Measurements from ENCODE around the gene DOCK9. TPM values are rescaled to one million over a fixed set of nuclear protein-coding genes. Genes with fewer than 3 reads are reported as not detected.

Gene DOCK9
- total RNA-seq, 1 experiment from 2014 or later, result 6.7 TPM

DNA sequence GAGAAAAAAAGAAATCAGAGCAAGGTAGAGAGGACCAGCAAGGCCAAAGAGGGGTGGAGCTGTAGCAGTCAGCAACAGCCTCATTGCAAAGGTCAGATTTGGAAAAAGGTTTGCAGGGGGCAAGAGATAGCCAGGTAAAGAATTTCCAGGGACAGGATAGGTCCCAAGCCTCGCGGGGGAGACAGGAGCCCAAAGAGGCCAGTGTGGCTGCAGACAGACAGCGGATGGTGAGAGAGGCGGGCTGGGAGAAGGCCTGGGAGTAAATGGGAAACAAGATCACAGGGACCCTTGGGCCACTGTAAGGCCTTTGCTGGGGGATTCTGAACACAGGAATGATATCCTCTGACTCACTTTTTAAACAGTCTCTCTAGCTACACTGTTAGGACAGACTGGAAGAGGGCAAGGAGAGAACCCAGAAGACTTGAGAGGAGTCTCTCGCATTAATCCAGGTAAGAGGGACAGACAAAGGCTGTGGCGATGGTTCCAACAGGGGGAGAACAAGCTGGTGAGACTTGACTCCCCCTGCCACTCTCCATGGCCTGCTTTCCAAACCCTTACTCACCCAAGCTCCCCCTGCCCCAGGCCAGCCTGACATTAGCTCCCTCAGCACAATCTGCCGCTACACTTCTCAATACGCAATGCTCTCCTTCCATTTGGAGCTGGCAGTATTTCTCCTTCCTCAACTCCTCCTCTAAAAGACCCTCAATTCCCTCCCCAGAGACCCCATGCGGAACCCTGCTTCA lies 31.8 kb downstream of the DOCK9 start:
- Histone ChIP-seq H4K20me1 (ENCODE audit: insufficient read depth, low read depth, low read length) (peaks cover 4% of the 10 kb centered on the region; the same call in 1 of the 2 replicates), H3K9me2 (replicated peaks; ENCODE audit: insufficient read depth, low read length) (no peaks in the 10 kb centered on the region), H3K27me3 (ENCODE audit: low read length) (no peaks in the 10 kb centered on the region), H3K4me3 (ENCODE audit: low read length) (no peak overlapping the region), H3K4me1 (ENCODE audit: low read length) (no peaks in the 10 kb centered on the region), H3K27ac (ENCODE audit: low read length) (no peak overlapping the region), H3K9me3 (ENCODE audit: low read length) (no peaks in the 10 kb centered on the region), H3K9ac (ENCODE audit: low read length) (no peak overlapping the region), H3K79me2 (ENCODE audit: low read length) (no peaks in the 10 kb centered on the region), H3K36me3 (ENCODE audit: insufficient read depth, low read length) (no peaks in the 10 kb centered on the region), H2AFZ (ENCODE audit: low read length) (no peak overlapping the region), H3K4me2 (ENCODE audit: low read depth, low read length, poor library complexity, severe bottlenecking) (no peak overlapping the region)
- no peak for DNase-seq

GRCh38 chr13:98944336-98944735 lies 33.5 kb downstream of the DOCK9 start:
- no peaks in the 10 kb centered on the region for H3K4me1 ChIP-seq (ENCODE audit: low read length)
- H3K79me2 ChIP-seq (ENCODE audit: low read length), result no peaks in the 10 kb centered on the region
- no peak for DNase-seq
- H3K9me3 ChIP-seq (ENCODE audit: low read length), result no peaks in the 10 kb centered on the region
- no peaks in the 10 kb centered on the region for H3K9me2 ChIP-seq (replicated peaks; ENCODE audit: insufficient read depth, low read length)
- H3K9ac ChIP-seq (ENCODE audit: low read length), result no peak overlapping the region
- no peak overlapping the region for H3K27ac ChIP-seq (ENCODE audit: low read length)
- H3K27me3 ChIP-seq (ENCODE audit: low read length), result no peaks in the 10 kb centered on the region
- no peak overlapping the region for H3K4me3 ChIP-seq (ENCODE audit: low read length)
- peaks cover 4% of the 10 kb centered on the region; the same call in 1 of the 2 replicates for H4K20me1 ChIP-seq (ENCODE audit: insufficient read depth, low read depth, low read length)
- no peak overlapping the region for H3K4me2 ChIP-seq (ENCODE audit: low read depth, low read length, poor library complexity, severe bottlenecking)
- no peak overlapping the region for H2AFZ ChIP-seq (ENCODE audit: low read length)
- no peaks in the 10 kb centered on the region for H3K36me3 ChIP-seq (ENCODE audit: insufficient read depth, low read length)

GRCh38 chr13:98942997-98943396 lies 34.9 kb downstream of the DOCK9 start:
- H3K36me3 ChIP-seq (ENCODE audit: insufficient read depth, low read length), result no peaks in the 10 kb centered on the region
- H4K20me1 ChIP-seq (ENCODE audit: insufficient read depth, low read depth, low read length), result peaks cover under 1% of the 10 kb centered on the region; the same call in 1 of the 2 replicates
- DNase-seq, result no peak
- H3K27ac ChIP-seq (ENCODE audit: low read length), result no peak overlapping the region
- H3K4me3 ChIP-seq (ENCODE audit: low read length), result no peak overlapping the region
- H3K4me1 ChIP-seq (ENCODE audit: low read length), result no peaks in the 10 kb centered on the region
- no peaks in the 10 kb centered on the region for H3K9me3 ChIP-seq (ENCODE audit: low read length)
- H3K9me2 ChIP-seq (replicated peaks; ENCODE audit: insufficient read depth, low read length), result no peaks in the 10 kb centered on the region
- no peak overlapping the region for H3K9ac ChIP-seq (ENCODE audit: low read length)
- no peaks in the 10 kb centered on the region for H3K27me3 ChIP-seq (ENCODE audit: low read length)
- no peak overlapping the region for H3K4me2 ChIP-seq (ENCODE audit: low read depth, low read length, poor library complexity, severe bottlenecking)
- H2AFZ ChIP-seq (ENCODE audit: low read length), result no peak overlapping the region
- no peaks in the 10 kb centered on the region for H3K79me2 ChIP-seq (ENCODE audit: low read length)

DNA sequence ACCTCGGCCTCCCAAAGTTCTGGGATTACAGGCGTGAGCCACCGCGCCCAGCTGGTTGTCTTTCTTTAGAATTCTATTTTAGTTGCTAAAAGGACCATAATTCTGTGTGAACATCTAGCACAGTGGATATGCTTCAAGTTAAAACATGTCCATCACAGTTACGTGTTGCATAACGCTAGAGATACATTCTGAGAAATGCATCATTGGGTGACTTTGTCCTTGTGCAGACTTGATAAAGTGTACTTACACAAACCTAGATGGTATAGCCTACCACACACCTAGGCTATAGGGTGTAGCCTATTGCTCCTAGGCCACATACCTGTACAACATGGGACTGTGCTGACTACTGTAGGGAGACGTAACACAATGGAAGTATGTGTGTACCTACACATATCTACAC lies 35.4 kb downstream of the DOCK9 start:
- Histone ChIP-seq H3K4me3 (ENCODE audit: low read length) (no peak overlapping the region), H3K27me3 (ENCODE audit: low read length) (no peaks in the 10 kb centered on the region), H3K27ac (ENCODE audit: low read length) (no peak overlapping the region), H3K79me2 (ENCODE audit: low read length) (no peaks in the 10 kb centered on the region), H3K36me3 (ENCODE audit: insufficient read depth, low read length) (no peaks in the 10 kb centered on the region), H3K9ac (ENCODE audit: low read length) (no peak overlapping the region), H4K20me1 (ENCODE audit: insufficient read depth, low read depth, low read length) (no peaks in the 10 kb centered on the region; the same call in 1 of the 2 replicates), H3K4me1 (ENCODE audit: low read length) (no peaks in the 10 kb centered on the region), H2AFZ (ENCODE audit: low read length) (no peak overlapping the region), H3K9me3 (ENCODE audit: low read length) (no peaks in the 10 kb centered on the region), H3K9me2 (replicated peaks; ENCODE audit: insufficient read depth, low read length) (no peaks in the 10 kb centered on the region), H3K4me2 (ENCODE audit: low read depth, low read length, poor library complexity, severe bottlenecking) (no peak overlapping the region)
- DNase-seq, result no peak

GRCh38 chr13:98941536-98941935 lies 36.3 kb downstream of the DOCK9 start:
- Histone ChIP-seq H3K9me3 (ENCODE audit: low read length) (no peaks in the 10 kb centered on the region), H3K9ac (ENCODE audit: low read length) (no peak overlapping the region), H3K4me1 (ENCODE audit: low read length) (no peaks in the 10 kb centered on the region), H3K36me3 (ENCODE audit: insufficient read depth, low read length) (no peaks in the 10 kb centered on the region), H2AFZ (ENCODE audit: low read length) (no peak overlapping the region), H3K4me2 (ENCODE audit: low read depth, low read length, poor library complexity, severe bottlenecking) (no peak overlapping the region), H3K4me3 (ENCODE audit: low read length) (no peak overlapping the region), H3K27me3 (ENCODE audit: low read length) (no peaks in the 10 kb centered on the region), H3K27ac (ENCODE audit: low read length) (no peak overlapping the region), H4K20me1 (ENCODE audit: insufficient read depth, low read depth, low read length) (no peaks in the 10 kb centered on the region; the same call in 1 of the 2 replicates), H3K79me2 (ENCODE audit: low read length) (no peaks in the 10 kb centered on the region), H3K9me2 (replicated peaks; ENCODE audit: insufficient read depth, low read length) (no peaks in the 10 kb centered on the region)
- no peak for DNase-seq

DNA sequence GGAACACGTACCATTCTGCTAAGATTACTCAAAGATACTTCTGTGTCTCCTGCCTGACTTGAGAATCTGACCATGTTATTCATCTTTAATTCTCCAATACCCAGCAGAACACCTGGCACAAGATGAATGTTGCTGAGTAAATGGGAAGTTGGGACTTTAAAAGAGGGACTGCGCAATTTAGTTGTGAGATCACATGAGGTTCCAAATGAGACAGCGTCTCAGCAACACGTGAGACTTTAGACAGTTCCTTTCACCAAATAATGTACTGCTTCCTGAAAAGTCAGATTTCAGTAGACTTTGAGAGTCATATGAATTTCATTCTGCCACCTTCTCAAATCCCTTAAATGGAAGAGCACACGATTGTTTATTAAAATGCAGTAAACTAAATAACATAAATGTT lies 36.7 kb downstream of the DOCK9 start:
- Histone ChIP-seq H3K4me2 (ENCODE audit: low read depth, low read length, poor library complexity, severe bottlenecking) (no peak overlapping the region), H4K20me1 (ENCODE audit: insufficient read depth, low read depth, low read length) (no peaks in the 10 kb centered on the region; the same call in 1 of the 2 replicates), H3K9me2 (replicated peaks; ENCODE audit: insufficient read depth, low read length) (no peaks in the 10 kb centered on the region), H3K79me2 (ENCODE audit: low read length) (no peaks in the 10 kb centered on the region), H3K4me3 (ENCODE audit: low read length) (no peak overlapping the region), H2AFZ (ENCODE audit: low read length) (no peak overlapping the region), H3K27ac (ENCODE audit: low read length) (no peak overlapping the region), H3K4me1 (ENCODE audit: low read length) (no peaks in the 10 kb centered on the region), H3K27me3 (ENCODE audit: low read length) (no peaks in the 10 kb centered on the region), H3K36me3 (ENCODE audit: insufficient read depth, low read length) (no peaks in the 10 kb centered on the region), H3K9ac (ENCODE audit: low read length) (no peak overlapping the region), H3K9me3 (ENCODE audit: low read length) (no peaks in the 10 kb centered on the region)
- no peak for DNase-seq

- Histone ChIP-seq H3K4me2 (ENCODE audit: low read depth, low read length, poor library complexity, severe bottlenecking) (no peak overlapping the region), H3K27me3 (ENCODE audit: low read length) (no peaks in the 10 kb centered on the region), H2AFZ (ENCODE audit: low read length) (no peak overlapping the region), H3K9me3 (ENCODE audit: low read length) (no peaks in the 10 kb centered on the region), H3K4me3 (ENCODE audit: low read length) (no peak overlapping the region), H3K9ac (ENCODE audit: low read length) (no peak overlapping the region), H3K36me3 (ENCODE audit: insufficient read depth, low read length) (no peaks in the 10 kb centered on the region), H3K9me2 (replicated peaks; ENCODE audit: insufficient read depth, low read length) (no peaks in the 10 kb centered on the region), H3K4me1 (ENCODE audit: low read length) (no peaks in the 10 kb centered on the region), H3K27ac (ENCODE audit: low read length) (no peak overlapping the region), H3K79me2 (ENCODE audit: low read length) (no peaks in the 10 kb centered on the region), H4K20me1 (ENCODE audit: insufficient read depth, low read depth, low read length) (no peaks in the 10 kb centered on the region; the same call in 1 of the 2 replicates)
- DNase-seq, result no peak
These were observed 37.4 kb downstream of the DOCK9 start for GRCh38 chr13:98940325-98941001.

DNA sequence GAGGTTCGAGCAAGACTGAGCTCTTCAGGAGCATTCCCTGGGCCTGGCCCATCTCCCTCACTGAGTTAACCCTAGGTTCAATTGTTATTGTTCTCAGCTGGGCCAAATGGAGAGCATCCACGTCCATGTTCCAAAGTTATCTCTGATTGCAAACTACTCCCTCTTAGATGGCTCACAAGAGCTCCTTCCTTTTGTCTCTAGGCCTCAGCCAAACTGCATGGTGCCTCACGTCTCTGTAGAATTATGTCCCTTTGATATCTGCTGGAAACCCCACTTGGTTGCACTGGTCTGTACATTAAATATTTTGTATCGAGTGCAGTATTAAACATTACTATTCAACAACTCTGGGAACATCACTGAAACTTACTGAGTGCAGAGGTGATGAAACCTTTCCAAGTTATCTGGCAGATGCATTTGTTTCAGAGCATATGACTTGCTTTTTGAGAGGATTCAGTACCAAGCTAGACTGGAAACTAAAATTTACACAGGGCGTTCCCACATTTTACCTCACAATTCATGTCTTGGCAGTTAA lies 38.1 kb downstream of the DOCK9 start:
- H3K27ac ChIP-seq (ENCODE audit: low read length), result no peak overlapping the region
- no peak overlapping the region for H3K9ac ChIP-seq (ENCODE audit: low read length)
- H3K4me3 ChIP-seq (ENCODE audit: low read length), result no peak overlapping the region
- H3K36me3 ChIP-seq (ENCODE audit: insufficient read depth, low read length), result no peaks in the 10 kb centered on the region
- no peaks in the 10 kb centered on the region for H3K79me2 ChIP-seq (ENCODE audit: low read length)
- no peaks in the 10 kb centered on the region; the same call in 1 of the 2 replicates for H3K9me3 ChIP-seq (ENCODE audit: low read length)
- no peaks in the 10 kb centered on the region for H3K9me2 ChIP-seq (replicated peaks; ENCODE audit: insufficient read depth, low read length)
- no peak for DNase-seq
- H2AFZ ChIP-seq (ENCODE audit: low read length), result no peak overlapping the region
- H3K4me2 ChIP-seq (ENCODE audit: low read depth, low read length, poor library complexity, severe bottlenecking), result no peak overlapping the region
- H4K20me1 ChIP-seq (ENCODE audit: insufficient read depth, low read depth, low read length), result no peaks in the 10 kb centered on the region; the same call in 1 of the 2 replicates
- H3K27me3 ChIP-seq (ENCODE audit: low read length), result no peaks in the 10 kb centered on the region
- H3K4me1 ChIP-seq (ENCODE audit: low read length), result no peaks in the 10 kb centered on the region

Measured in Karpas-422 (cell line).